H1 (cell line): Measurements from ENCODE around the gene MAPRE2.

Source experiments
- ATF2 ChIP-seq: IDR thresholded peaks from 2 replicates; pipeline ENCODE4 v1.6.1; 2012; ENCODE audit warnings: low read length, inconsistent platforms
- CTCF ChIP-seq, 3 experiments: IDR thresholded peaks; 1 replicate in 2 of 3; 2 replicates in 1 of 3; pipeline versions ENCODE4 v1.5.1 to v1.6.1; 2011; ENCODE audit warnings: low read length in 3 of 3, mild to moderate bottlenecking in 3 of 3, inconsistent platforms in 2 of 3, low read depth in 1 of 3, moderate library complexity in 1 of 3; ENCODE audit not compliant: insufficient read depth in 1 of 3; ENCODE audit errors: control extremely low read depth in 1 of 3
- HDAC2 ChIP-seq, 2 experiments: fragments of 300-600 bp in 1 of 2; sonication (generic) in 1 of 2; IDR thresholded peaks; 2 replicates each; pipeline ENCODE4 v1.6.1; 2011 to 2012; ENCODE audit warnings: low read depth in 2 of 2, low read length in 2 of 2, mild to moderate bottlenecking in 2 of 2, moderate library complexity in 2 of 2, borderline replicate concordance in 1 of 2, inconsistent platforms in 1 of 2
- JUND ChIP-seq: IDR thresholded peaks from 2 replicates; pipeline ENCODE4 v1.6.1; 2011; ENCODE audit warnings: mild to moderate bottlenecking, improper control_type of control experiment, low read length
- KDM1A ChIP-seq: fragments of 200-600, 300-600 bp; sonication (generic); IDR thresholded peaks from 2 replicates; pipeline ENCODE4 v1.7.1; 2016; ENCODE audit warnings: mild to moderate bottlenecking, low read length, borderline replicate concordance
- MAX ChIP-seq: IDR thresholded peaks from 2 replicates; pipeline ENCODE4 v1.6.1; 2012; ENCODE audit warnings: inconsistent platforms
- POLR2A ChIP-seq, 2 experiments: IDR thresholded peaks; 1 replicate in 1 of 2; 2 replicates in 1 of 2; pipeline ENCODE4 v1.6.1; 2011; ENCODE audit warnings: low read depth in 2 of 2, low read length in 2 of 2, mild to moderate bottlenecking in 2 of 2; ENCODE audit errors: control extremely low read depth in 1 of 2
- RFX5 ChIP-seq: IDR thresholded peaks from 2 replicates; pipeline ENCODE4 v1.6.1; 2011; ENCODE audit warnings: low read depth, low read length, improper control_type of control experiment, borderline replicate concordance
- SP1 ChIP-seq: IDR thresholded peaks from 2 replicates; pipeline ENCODE4 v1.6.1; 2011; ENCODE audit warnings: low read depth, low read length
- SUZ12 ChIP-seq: fragments of 200-600 bp; sonication (generic); IDR thresholded peaks from 2 replicates; pipeline ENCODE4 v1.6.1; 2012; ENCODE audit warnings: mild to moderate bottlenecking, inconsistent platforms, low read length, moderate library complexity, mixed read lengths
- TCF12 ChIP-seq: IDR thresholded peaks from 2 replicates; pipeline ENCODE4 v1.6.1; 2011; ENCODE audit warnings: low read depth, mild to moderate bottlenecking, low read length

- no peak for TF ChIP-seq CTCF (IDR thresholded peaks at IDR 0.05; ENCODE audit: control extremely low read depth in 1 of 3, insufficient read depth in 1 of 3, low read depth in 1 of 3, low read length in 3 of 3)
- TF ChIP-seq JUND: no peak
- TF ChIP-seq SP1: no peak
- no peak for TF ChIP-seq HDAC2 (IDR thresholded peaks at IDR 0.05; ENCODE audit: borderline replicate concordance in 1 of 2, low read depth in 2 of 2, low read length in 2 of 2)
- TF ChIP-seq TCF12: no peak
- no peak for TF ChIP-seq MAX
- TF ChIP-seq ATF2: no peak
- no peak for TF ChIP-seq KDM1A
- TF ChIP-seq POLR2A (IDR thresholded peaks at IDR 0.05; ENCODE audit: control extremely low read depth in 1 of 2, low read depth in 2 of 2, low read length in 2 of 2): no peak
- TF ChIP-seq RFX5: no peak
- TF ChIP-seq SUZ12: no peak
These were observed 19.1 kb downstream of the MAPRE2 start for GRCh38 chr18:35060122-35060815.
